Endodermal cell (in vitro differentiated cells): ENCODE results near the gene TBRG1. TPM values are rescaled to one million over a fixed set of nuclear protein-coding genes. Genes with fewer than 3 reads are reported as not detected.

Experiments
- DNase-seq: peaks from one replicate; pipeline ENCODE4 v3.0.0-alpha.2; 2017
- H3K27ac ChIP-seq: 2 replicates; pipeline ENCODE4 v1.5.1; 2013; ENCODE audit warnings: mild to moderate bottlenecking, low read depth, low read length, moderate library complexity
- H3K27me3 ChIP-seq: 2 replicates; pipeline ENCODE4 v1.6.1; 2013; ENCODE audit warnings: mild to moderate bottlenecking, low read length, moderate library complexity; ENCODE audit not compliant: insufficient read depth, control insufficient read depth, poor library complexity, severe bottlenecking
- H3K36me3 ChIP-seq: 2 replicates; pipeline ENCODE4 v1.7.0; 2013; ENCODE audit warnings: mild to moderate bottlenecking, low read length, moderate library complexity; ENCODE audit not compliant: control insufficient read depth, insufficient read depth
- H3K4me1 ChIP-seq: one replicate; pipeline ENCODE4 v1.7.0; 2013; ENCODE audit warnings: low read length; ENCODE audit not compliant: control insufficient read depth, insufficient read depth
- H3K4me3 ChIP-seq: 2 replicates; pipeline ENCODE4 v1.5.1; 2013; ENCODE audit warnings: mild to moderate bottlenecking, low read length, moderate library complexity
- H3K9ac ChIP-seq: 2 replicates; pipeline ENCODE4 v1.6.1; 2013; ENCODE audit warnings: mild to moderate bottlenecking, low read length, moderate library complexity; ENCODE audit not compliant: poor library complexity, severe bottlenecking; ENCODE audit errors: extremely low read depth
- H3K9me3 ChIP-seq: 2 replicates; pipeline ENCODE4 v1.6.1; 2013; ENCODE audit warnings: mild to moderate bottlenecking, low read length, moderate library complexity; ENCODE audit not compliant: control insufficient read depth
- H3K27ac Mint-ChIP-seq: 2 replicates; pipeline ENCODE4 v1.8.0; 2020; ENCODE audit warnings: mixed read lengths
- H3K27me3 Mint-ChIP-seq: 2 replicates; pipeline ENCODE4 v1.8.0; 2021; ENCODE audit warnings: mild to moderate bottlenecking, mixed read lengths; ENCODE audit not compliant: insufficient read depth
- H3K36me3 Mint-ChIP-seq: 2 replicates; pipeline ENCODE4 v1.8.0; 2020; ENCODE audit warnings: low read depth, mixed read lengths
- H3K4me1 Mint-ChIP-seq: 2 replicates; pipeline ENCODE4 v1.8.0; 2020; ENCODE audit warnings: mixed read lengths
- H3K4me3 Mint-ChIP-seq: 2 replicates; pipeline ENCODE4 v1.8.0; 2020; ENCODE audit warnings: mild to moderate bottlenecking, moderate library complexity, mixed read lengths
- H3K9me3 Mint-ChIP-seq: 2 replicates; pipeline ENCODE4 v1.8.0; 2020; ENCODE audit warnings: mild to moderate bottlenecking, mixed read lengths
- CTCF ChIP-seq: fragments of 200-600 bp; sonication (generic); conservative IDR thresholded peaks from 2 replicates; pipeline ENCODE4 v1.5.0; 2021; ENCODE audit warnings: antibody characterized with exemption, mild to moderate bottlenecking
- WGBS, 2 experiments: methylation state at CpG; one replicate each; pipeline versions ENCODE4 v1.1.5 to v1.1.7; 2013; ENCODE audit warnings: missing lambda C conversion rate in 2 of 2, mixed read lengths in 1 of 2; ENCODE audit not compliant: insufficient coverage in 1 of 2, insufficient read length in 1 of 2; 5-methylcytosine and 5-hydroxymethylcytosine counted together
- total RNA-seq, 2 donors: library from RNA; stranded (reverse); fragmentation: NEBNext Ultra II Directional in 1 of 2; extraction: Animal tissue kit (Norgen Biotek cat#: 25700) in 1 of 2; gene quantifications; 2 replicates in 1 of 2; 3 replicates in 1 of 2; pipeline ENCODE4 v1.2.1, GENCODE V29; 2021

The TBRG1 gene
- total RNA-seq, 2 donors from 2014 or later: 30.9 to 31.3 TPM

GRCh38 chr11:124612045-124612444 is 10.6 kb upstream of the TBRG1 start:
- 92 to 93% methylated on average over 2 to 3 of the region's 3 CpGs for WGBS, 2 experiments
- H3K27ac ChIP-seq: no peak overlapping the region
- no peak for TF ChIP-seq CTCF
- Mint-ChIP-seq H3K4me3 (no peak overlapping the region), H3K36me3 (no peaks in the 10 kb centered on the region), H3K4me1 (no peaks in the 10 kb centered on the region), H3K9me3 (no peaks in the 10 kb centered on the region), H3K27me3 (no peaks in the 10 kb centered on the region), H3K27ac (no peak overlapping the region)
- no peaks in the 10 kb centered on the region for H3K9me3 ChIP-seq
- H3K9ac ChIP-seq: no peak overlapping the region
- no peak overlapping the region for H3K4me3 ChIP-seq
- H3K36me3 ChIP-seq: no peaks in the 10 kb centered on the region
- DNase-seq: no peak
- H3K4me1 ChIP-seq: no peaks in the 10 kb centered on the region
- H3K27me3 ChIP-seq: no peaks in the 10 kb centered on the region

GRCh38 chr11:124612567-124613246 is 10.0 kb upstream of the TBRG1 start:
- no peak overlapping the region for H3K27ac ChIP-seq
- no peak overlapping the region for H3K4me3 Mint-ChIP-seq
- H3K9me3 ChIP-seq: no peaks in the 10 kb centered on the region
- no peak overlapping the region for H3K9ac ChIP-seq
- H3K27ac Mint-ChIP-seq: no peak overlapping the region
- H3K27me3 ChIP-seq: no peaks in the 10 kb centered on the region
- H3K4me3 ChIP-seq: no peak overlapping the region
- H3K9me3 Mint-ChIP-seq: no peaks in the 10 kb centered on the region
- TF ChIP-seq CTCF: no peak
- H3K4me1 ChIP-seq: no peaks in the 10 kb centered on the region
- H3K4me1 Mint-ChIP-seq: no peaks in the 10 kb centered on the region
- peak; percentile 60 for DNase-seq
- WGBS, 2 experiments: 88 to 90% methylated on average over 9 to 10 of the region's 10 CpGs
- H3K36me3 ChIP-seq: no peaks in the 10 kb centered on the region
- H3K36me3 Mint-ChIP-seq: no peaks in the 10 kb centered on the region
- H3K27me3 Mint-ChIP-seq: no peaks in the 10 kb centered on the region

- Histone ChIP-seq H3K27ac (no peak overlapping the region), H3K9ac (no peak overlapping the region), H3K36me3 (no peaks in the 10 kb centered on the region), H3K27me3 (peaks cover 20% of the 10 kb centered on the region), H3K9me3 (no peaks in the 10 kb centered on the region), H3K4me1 (peaks cover 13% of the 10 kb centered on the region), H3K4me3 (no peak overlapping the region)
- TF ChIP-seq CTCF: no peak
- peaks cover 15% of the 10 kb centered on the region for H3K4me1 Mint-ChIP-seq
- peaks cover 13% of the 10 kb centered on the region for H3K27me3 Mint-ChIP-seq
- H3K9me3 Mint-ChIP-seq: no peaks in the 10 kb centered on the region
- 92 to 100% methylated on average over 5 of the region's 5 CpGs for WGBS, 2 experiments
- no peak overlapping the region for H3K27ac Mint-ChIP-seq
- H3K36me3 Mint-ChIP-seq: no peaks in the 10 kb centered on the region
- DNase-seq: no peak
- H3K4me3 Mint-ChIP-seq: no peak overlapping the region
Measured at GRCh38 chr11:124618863-124619262, 3.8 kb upstream of the TBRG1 start.
